ENCODE data around the gene SSH3. TPM values are rescaled to one million over a fixed set of nuclear protein-coding genes. Genes with fewer than 3 reads are reported as not detected.

The SSH3 gene
- total and polyA plus RNA-seq, 4 donors: 4.8 to 10.4 (median 8.1) TPM

- DNase-seq (ENCODE audit: low spot score): no peak
- Histone ChIP-seq H3K4me1 (ENCODE audit: control insufficient read depth in 4 of 4, insufficient read depth in 4 of 4, low read length in 3 of 4) (peaks cover 0 to 4% (median under 1%) of the 10 kb centered on the region in 4 donors), H3K4me3 (ENCODE audit: low read depth in 1 of 3, low read length in 3 of 3) (no peak overlapping the region), H3K27me3 (ENCODE audit: control insufficient read depth in 4 of 4, insufficient read depth in 4 of 4, low read length in 3 of 4) (no peaks in the 10 kb centered on the region), H3K27ac (ENCODE audit: low read depth in 1 of 2, low read length in 2 of 2) (peak overlapping the region in 1 of 2 donors; percentile 10), H3K9me3 (ENCODE audit: control insufficient read depth in 4 of 4, low read length in 3 of 4) (no peaks in the 10 kb centered on the region), H3K36me3 (ENCODE audit: control insufficient read depth in 4 of 4, insufficient read depth in 3 of 4, low read depth in 1 of 4, low read length in 3 of 4) (peaks cover 5 to 10% (median 6%) of the 10 kb centered on the region in 4 donors), H3K9ac (ENCODE audit: low read depth in 1 of 2, low read length in 2 of 2) (no peak overlapping the region)
- 71% methylated on average over 22 of the region's 22 CpGs for WGBS
- TF ChIP-seq MAX (IDR thresholded peaks at IDR 0.05): no peak
- TF ChIP-seq ZBTB33 (IDR thresholded peaks at IDR 0.05): no peak
- TF ChIP-seq JUND (IDR thresholded peaks at IDR 0.05): no peak
- TF ChIP-seq GABPA (IDR thresholded peaks at IDR 0.05 in 1 of 2, conservative IDR thresholded peaks at IDR 0.05 in 1 of 2): no peak
- no peak for TF ChIP-seq HNF4A (conservative IDR thresholded peaks at IDR 0.05)
- TF ChIP-seq, protein P1, sequence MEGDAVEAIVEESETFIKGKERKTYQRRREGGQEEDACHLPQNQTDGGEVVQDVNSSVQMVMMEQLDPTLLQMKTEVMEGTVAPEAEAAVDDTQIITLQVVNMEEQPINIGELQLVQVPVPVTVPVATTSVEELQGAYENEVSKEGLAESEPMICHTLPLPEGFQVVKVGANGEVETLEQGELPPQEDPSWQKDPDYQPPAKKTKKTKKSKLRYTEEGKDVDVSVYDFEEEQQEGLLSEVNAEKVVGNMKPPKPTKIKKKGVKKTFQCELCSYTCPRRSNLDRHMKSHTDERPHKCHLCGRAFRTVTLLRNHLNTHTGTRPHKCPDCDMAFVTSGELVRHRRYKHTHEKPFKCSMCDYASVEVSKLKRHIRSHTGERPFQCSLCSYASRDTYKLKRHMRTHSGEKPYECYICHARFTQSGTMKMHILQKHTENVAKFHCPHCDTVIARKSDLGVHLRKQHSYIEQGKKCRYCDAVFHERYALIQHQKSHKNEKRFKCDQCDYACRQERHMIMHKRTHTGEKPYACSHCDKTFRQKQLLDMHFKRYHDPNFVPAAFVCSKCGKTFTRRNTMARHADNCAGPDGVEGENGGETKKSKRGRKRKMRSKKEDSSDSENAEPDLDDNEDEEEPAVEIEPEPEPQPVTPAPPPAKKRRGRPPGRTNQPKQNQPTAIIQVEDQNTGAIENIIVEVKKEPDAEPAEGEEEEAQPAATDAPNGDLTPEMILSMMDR (IDR thresholded peaks at IDR 0.05; ENCODE audit: low read depth, low read length, missing input control): no peak
- no peak for TF ChIP-seq EGR1 (IDR thresholded peaks at IDR 0.05; ENCODE audit: low read depth in 2 of 2)
- TF ChIP-seq, protein P2, sequence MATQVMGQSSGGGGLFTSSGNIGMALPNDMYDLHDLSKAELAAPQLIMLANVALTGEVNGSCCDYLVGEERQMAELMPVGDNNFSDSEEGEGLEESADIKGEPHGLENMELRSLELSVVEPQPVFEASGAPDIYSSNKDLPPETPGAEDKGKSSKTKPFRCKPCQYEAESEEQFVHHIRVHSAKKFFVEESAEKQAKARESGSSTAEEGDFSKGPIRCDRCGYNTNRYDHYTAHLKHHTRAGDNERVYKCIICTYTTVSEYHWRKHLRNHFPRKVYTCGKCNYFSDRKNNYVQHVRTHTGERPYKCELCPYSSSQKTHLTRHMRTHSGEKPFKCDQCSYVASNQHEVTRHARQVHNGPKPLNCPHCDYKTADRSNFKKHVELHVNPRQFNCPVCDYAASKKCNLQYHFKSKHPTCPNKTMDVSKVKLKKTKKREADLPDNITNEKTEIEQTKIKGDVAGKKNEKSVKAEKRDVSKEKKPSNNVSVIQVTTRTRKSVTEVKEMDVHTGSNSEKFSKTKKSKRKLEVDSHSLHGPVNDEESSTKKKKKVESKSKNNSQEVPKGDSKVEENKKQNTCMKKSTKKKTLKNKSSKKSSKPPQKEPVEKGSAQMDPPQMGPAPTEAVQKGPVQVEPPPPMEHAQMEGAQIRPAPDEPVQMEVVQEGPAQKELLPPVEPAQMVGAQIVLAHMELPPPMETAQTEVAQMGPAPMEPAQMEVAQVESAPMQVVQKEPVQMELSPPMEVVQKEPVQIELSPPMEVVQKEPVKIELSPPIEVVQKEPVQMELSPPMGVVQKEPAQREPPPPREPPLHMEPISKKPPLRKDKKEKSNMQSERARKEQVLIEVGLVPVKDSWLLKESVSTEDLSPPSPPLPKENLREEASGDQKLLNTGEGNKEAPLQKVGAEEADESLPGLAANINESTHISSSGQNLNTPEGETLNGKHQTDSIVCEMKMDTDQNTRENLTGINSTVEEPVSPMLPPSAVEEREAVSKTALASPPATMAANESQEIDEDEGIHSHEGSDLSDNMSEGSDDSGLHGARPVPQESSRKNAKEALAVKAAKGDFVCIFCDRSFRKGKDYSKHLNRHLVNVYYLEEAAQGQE (IDR thresholded peaks at IDR 0.05): no peak
These were observed 9.1 kb downstream of the SSH3 start for GRCh38 chr11:67312187-67313021.

DNA sequence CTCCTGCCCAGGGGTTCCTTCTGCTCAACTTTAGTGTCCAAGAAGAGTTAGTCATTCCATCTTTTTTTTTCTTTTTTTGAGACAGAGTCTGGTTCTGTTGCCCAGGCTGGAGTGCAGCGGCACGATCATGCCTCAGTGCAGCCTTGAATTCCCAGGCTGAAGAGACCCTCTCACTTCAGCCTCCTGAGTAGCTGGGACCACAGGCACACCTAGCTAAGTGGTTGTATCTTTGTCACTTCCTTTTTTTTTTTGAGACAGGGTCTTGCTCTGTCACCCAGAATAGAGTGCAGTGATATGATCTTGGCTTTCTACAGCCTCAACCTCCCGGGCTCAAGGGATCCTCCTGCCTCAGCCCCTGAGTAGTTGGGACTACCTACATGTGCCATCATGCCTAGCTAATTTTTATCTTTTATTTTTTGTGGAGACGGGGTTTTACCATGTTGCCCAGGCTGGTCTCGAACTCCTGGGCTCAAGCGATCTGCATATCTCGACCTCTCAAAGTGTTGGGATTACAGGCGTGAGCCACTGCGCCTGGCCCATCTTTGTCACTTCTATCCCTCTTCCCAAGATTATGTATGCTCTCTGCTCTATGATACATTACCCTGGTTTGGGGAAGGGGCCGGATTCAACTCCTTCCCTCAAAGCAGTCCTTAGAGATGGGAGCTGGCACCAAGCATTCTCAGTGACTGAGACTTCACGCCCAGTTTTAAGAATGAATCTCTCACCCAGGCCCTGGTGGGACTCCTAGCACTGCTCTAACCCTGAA is 10.0 kb downstream of the SSH3 start:
- TF ChIP-seq JUND (IDR thresholded peaks at IDR 0.05): no peak
- no peak for TF ChIP-seq TAF1 (conservative IDR thresholded peaks at IDR 0.05)
- TF ChIP-seq HNF4A (conservative IDR thresholded peaks at IDR 0.05): no peak
- TF ChIP-seq, protein P2 (IDR thresholded peaks at IDR 0.05): no peak
- TF ChIP-seq FOXA1 (IDR thresholded peaks at IDR 0.05): no peak
- TF ChIP-seq FOXA2 (IDR thresholded peaks at IDR 0.05): no peak
- TF ChIP-seq SP1 (IDR thresholded peaks at IDR 0.05): no peak
- no peak for TF ChIP-seq GABPA (IDR thresholded peaks at IDR 0.05 in 1 of 2, conservative IDR thresholded peaks at IDR 0.05 in 1 of 2)
- TF ChIP-seq ZBTB33 (IDR thresholded peaks at IDR 0.05): no peak
- no peak for TF ChIP-seq MAX (IDR thresholded peaks at IDR 0.05)
- WGBS: 93% methylated on average over 11 of the region's 11 CpGs
- Histone ChIP-seq H3K4me3 (ENCODE audit: low read depth in 1 of 3, low read length in 3 of 3) (no peak overlapping the region), H3K36me3 (ENCODE audit: control insufficient read depth in 4 of 4, insufficient read depth in 3 of 4, low read depth in 1 of 4, low read length in 3 of 4) (peaks cover 4 to 10% (median 6%) of the 10 kb centered on the region in 4 donors), H3K9me3 (ENCODE audit: control insufficient read depth in 4 of 4, low read length in 3 of 4) (no peaks in the 10 kb centered on the region), H3K4me1 (ENCODE audit: control insufficient read depth in 4 of 4, insufficient read depth in 4 of 4, low read length in 3 of 4) (peaks cover 1 to 8% (median 3%) of the 10 kb centered on the region in 4 donors), H3K27ac (ENCODE audit: low read depth in 1 of 2, low read length in 2 of 2) (no peak overlapping the region), H3K9ac (ENCODE audit: low read depth in 1 of 2, low read length in 2 of 2) (no peak overlapping the region), H3K27me3 (ENCODE audit: control insufficient read depth in 4 of 4, insufficient read depth in 4 of 4, low read length in 3 of 4) (no peaks in the 10 kb centered on the region)
- no peak for DNase-seq (ENCODE audit: low spot score)

All from liver (tissue), 9 donors.